ENCODE results near the gene BLNK.

BLNK gene

DNA sequence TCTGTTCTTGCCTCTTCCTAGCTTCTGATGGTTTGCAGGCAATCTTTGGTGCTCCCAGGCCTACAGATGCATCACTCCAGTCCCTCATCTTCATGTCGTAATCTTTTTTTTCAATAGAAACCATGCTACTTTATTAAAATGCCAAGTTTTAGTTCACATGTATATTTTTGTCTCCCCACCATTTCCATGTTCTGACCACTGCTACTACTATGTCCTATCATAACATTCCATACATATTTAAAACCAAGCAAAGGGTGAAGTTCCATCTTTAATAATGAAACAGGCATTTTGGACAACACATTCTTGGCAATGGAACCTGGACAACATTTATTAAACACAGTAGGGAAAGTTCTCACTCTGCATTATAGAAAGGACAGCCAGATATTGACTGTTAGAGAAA, 82.5 kb downstream of the BLNK start:
- TF ChIP-seq, protein P1, sequence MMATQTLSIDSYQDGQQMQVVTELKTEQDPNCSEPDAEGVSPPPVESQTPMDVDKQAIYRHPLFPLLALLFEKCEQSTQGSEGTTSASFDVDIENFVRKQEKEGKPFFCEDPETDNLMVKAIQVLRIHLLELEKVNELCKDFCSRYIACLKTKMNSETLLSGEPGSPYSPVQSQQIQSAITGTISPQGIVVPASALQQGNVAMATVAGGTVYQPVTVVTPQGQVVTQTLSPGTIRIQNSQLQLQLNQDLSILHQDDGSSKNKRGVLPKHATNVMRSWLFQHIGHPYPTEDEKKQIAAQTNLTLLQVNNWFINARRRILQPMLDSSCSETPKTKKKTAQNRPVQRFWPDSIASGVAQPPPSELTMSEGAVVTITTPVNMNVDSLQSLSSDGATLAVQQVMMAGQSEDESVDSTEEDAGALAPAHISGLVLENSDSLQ (IDR thresholded peaks at IDR 0.05) = no peak
- no peak for TF ChIP-seq LEF1 (IDR thresholded peaks at IDR 0.05; ENCODE audit: borderline replicate concordance)
- TF ChIP-seq FOXA1 (IDR thresholded peaks at IDR 0.05) = no peak
- DNase-seq (ENCODE audit: extremely low spot score) = no peak
- CTCF ChIA-PET = no interaction called here
- POLR2A ChIA-PET = no interaction called here

DNA sequence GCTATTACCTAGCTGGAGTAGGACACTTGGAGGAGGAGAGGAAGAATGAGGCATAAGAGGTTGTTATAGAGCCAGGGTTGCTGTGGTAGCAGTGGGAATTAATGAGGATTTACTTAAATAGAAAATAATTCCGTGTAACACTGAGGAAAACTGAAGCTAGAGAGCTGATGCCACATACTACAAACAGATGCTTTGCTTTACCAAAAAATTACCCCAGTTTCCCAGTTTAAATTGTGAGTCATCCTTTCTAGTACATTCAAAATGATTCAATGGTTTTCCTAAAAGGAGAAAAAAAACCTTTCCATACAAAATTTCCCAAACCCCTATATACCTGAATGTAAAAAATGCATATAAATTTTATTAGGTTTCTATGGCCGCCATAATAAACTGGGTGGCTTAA, 82.9 kb downstream of the BLNK start:
- CTCF ChIA-PET = no interaction called here
- POLR2A ChIA-PET = no interaction called here
- TF ChIP-seq ARNT (IDR thresholded peaks at IDR 0.05) = no peak
- TF ChIP-seq FOXA1 (IDR thresholded peaks at IDR 0.05) = no peak
- TF ChIP-seq SP1 (IDR thresholded peaks at IDR 0.05) = no peak
- TF ChIP-seq FOXM1 (IDR thresholded peaks at IDR 0.05; ENCODE audit: borderline replicate concordance) = no peak
- no peak for TF ChIP-seq FOXK2 (IDR thresholded peaks at IDR 0.05)
- no peak for TF ChIP-seq CTBP1 (IDR thresholded peaks at IDR 0.05; ENCODE audit: borderline replicate concordance)
- TF ChIP-seq LEF1 (IDR thresholded peaks at IDR 0.05; ENCODE audit: borderline replicate concordance) = no peak
- no peak for TF ChIP-seq NFRKB (IDR thresholded peaks at IDR 0.05)
- no peak for TF ChIP-seq SUZ12 (IDR thresholded peaks at IDR 0.05)
- TF ChIP-seq, protein P1 (IDR thresholded peaks at IDR 0.05) = no peak
- TF ChIP-seq ZNF384 (IDR thresholded peaks at IDR 0.05) = no peak
- no peak for TF ChIP-seq L3MBTL2 (conservative IDR thresholded peaks at IDR 0.05)
- no peak for TF ChIP-seq BHLHE40 (IDR thresholded peaks at IDR 0.05; ENCODE audit: borderline replicate concordance)
- no peak for TF ChIP-seq ELF4 (IDR thresholded peaks at IDR 0.05)
- TF ChIP-seq TARDBP (IDR thresholded peaks at IDR 0.05) = no peak
- no peak for TF ChIP-seq HDGF (IDR thresholded peaks at IDR 0.05; ENCODE audit: borderline replicate concordance)
- DNase-seq (ENCODE audit: extremely low spot score) = no peak

DNA sequence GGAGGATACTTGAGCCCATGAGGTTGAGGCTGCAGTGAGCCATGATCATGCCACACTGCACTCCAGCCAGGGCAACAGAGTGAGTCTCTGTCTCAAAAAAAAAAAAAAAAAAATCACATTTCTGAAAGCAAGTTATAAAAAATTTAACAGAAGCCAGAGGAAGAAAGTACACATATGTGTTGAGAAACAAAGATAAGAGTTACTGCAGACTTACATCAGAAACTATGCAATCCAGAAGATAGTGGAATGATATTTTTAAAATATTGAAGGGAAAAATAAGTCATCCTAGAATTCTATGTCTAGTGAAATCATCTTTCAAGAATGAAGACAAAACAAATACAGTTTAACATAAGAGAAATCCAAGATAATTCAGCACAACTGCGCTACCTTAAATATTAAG, 94.4 kb downstream of the BLNK start:
- ChIA-PET CTCF (no interaction called here), POLR2A (no interaction called here)
- no peak for DNase-seq (ENCODE audit: extremely low spot score)
- no peak for TF ChIP-seq SP1 (IDR thresholded peaks at IDR 0.05)
- no peak for TF ChIP-seq BHLHE40 (IDR thresholded peaks at IDR 0.05; ENCODE audit: borderline replicate concordance)
- TF ChIP-seq, protein P1 (IDR thresholded peaks at IDR 0.05) = no peak

DNA sequence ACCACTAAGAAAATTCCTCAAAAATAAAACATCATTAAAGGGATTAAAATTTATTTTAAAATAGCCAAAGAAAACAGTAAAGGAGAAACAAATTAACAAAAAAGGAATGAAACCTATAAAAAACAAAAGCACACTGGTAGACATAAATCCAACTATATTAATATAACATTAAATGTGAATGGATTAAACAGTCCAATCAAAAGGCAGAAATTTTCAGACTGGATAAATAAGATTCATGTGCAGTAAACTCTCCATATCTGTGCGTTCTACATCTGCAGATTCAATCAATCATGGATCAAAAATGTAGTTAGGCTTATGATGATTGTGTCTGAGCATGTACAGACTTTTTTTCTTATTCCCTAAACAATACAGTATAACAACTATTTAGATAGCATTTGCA, 98.7 kb downstream of the BLNK start:
- ChIA-PET CTCF (no interaction called here), POLR2A (no interaction called here)
- no peak for DNase-seq (ENCODE audit: extremely low spot score)

DNA sequence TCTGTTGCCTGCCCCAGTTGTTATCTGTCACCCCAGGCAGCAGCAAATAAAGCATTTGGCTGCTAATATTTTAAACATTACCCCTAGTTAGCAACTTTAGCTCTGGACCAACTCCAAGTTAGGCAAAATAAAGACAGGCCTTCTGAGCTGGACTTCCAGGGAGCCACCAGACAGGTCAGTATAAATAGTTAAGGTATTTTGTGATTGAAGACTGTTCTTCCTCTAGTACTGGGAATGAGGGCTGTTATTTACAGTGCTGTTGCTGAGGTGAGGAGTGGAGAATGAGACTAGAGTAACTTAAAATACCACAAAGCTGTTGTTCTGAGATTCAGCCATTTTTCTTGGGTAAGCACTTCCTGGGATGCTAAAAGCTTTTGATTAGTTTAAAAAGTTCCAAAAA, 101.1 kb downstream of the BLNK start:
- ChIA-PET POLR2A (no interaction called here), CTCF (no interaction called here)
- DNase-seq (ENCODE audit: extremely low spot score) = no peak
- TF ChIP-seq SUZ12 (IDR thresholded peaks at IDR 0.05) = no peak
- no peak for TF ChIP-seq L3MBTL2 (conservative IDR thresholded peaks at IDR 0.05)
- no peak for TF ChIP-seq LEF1 (IDR thresholded peaks at IDR 0.05; ENCODE audit: borderline replicate concordance)

More for the DNA sequence above, 98.7 kb downstream of the BLNK start:
- no peak for TF ChIP-seq SUZ12 (IDR thresholded peaks at IDR 0.05)
- no peak for TF ChIP-seq ZNF384 (IDR thresholded peaks at IDR 0.05)
- TF ChIP-seq NFRKB (IDR thresholded peaks at IDR 0.05) = no peak
- TF ChIP-seq, protein P1 (IDR thresholded peaks at IDR 0.05) = no peak

DNA sequence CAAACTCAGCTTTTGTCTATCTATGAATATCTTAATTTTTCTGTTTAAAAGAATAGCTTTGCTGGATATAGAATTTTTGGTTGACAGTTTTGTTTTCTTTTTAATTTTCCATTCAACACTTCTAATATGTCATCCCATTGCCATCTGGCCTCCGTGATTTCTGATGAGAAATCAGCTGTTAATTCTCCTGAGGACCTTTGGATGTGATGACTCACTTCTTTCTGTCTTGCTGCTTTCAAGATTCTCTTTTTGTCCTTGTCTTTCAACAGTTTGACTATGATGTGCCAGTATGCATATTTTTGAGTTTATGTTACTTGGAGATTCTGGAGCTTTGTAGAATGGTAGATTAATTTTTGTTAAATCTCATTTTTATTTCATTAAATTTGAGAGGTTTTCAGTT, 102.8 kb downstream of the BLNK start:
- ChIA-PET CTCF (no interaction called here), POLR2A (no interaction called here)
- no peak for DNase-seq (ENCODE audit: extremely low spot score)
- TF ChIP-seq HDGF (IDR thresholded peaks at IDR 0.05; ENCODE audit: borderline replicate concordance) = no peak
- TF ChIP-seq FOXK2 (IDR thresholded peaks at IDR 0.05) = no peak
- no peak for TF ChIP-seq FOXA1 (IDR thresholded peaks at IDR 0.05)
- TF ChIP-seq NFRKB (IDR thresholded peaks at IDR 0.05) = no peak
- no peak for TF ChIP-seq ARNT (IDR thresholded peaks at IDR 0.05)
- TF ChIP-seq LEF1 (IDR thresholded peaks at IDR 0.05; ENCODE audit: borderline replicate concordance) = no peak

DNA sequence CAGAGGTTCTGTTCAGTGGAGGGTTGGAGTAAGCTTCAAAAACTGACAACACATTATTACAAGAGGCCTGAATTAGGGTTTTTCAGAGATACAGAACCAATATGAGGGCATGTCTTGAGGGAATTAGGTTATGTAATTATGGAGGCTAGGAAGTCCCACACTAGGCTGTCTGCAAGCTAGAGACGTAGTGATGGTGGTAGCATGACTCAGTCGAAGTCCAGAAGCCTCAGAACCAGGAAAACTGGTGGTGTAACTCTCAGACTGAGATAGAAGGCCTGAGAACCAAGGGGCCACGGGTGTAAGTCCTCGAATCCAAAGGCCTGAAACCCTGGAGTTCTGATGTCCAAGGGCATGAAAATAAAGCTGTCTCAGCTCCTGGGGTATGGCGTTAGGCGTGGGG, 105.6 kb downstream of the BLNK start:
- no peak for DNase-seq (ENCODE audit: extremely low spot score)
- CTCF ChIA-PET = no interaction called here
- no peak for TF ChIP-seq LEF1 (IDR thresholded peaks at IDR 0.05; ENCODE audit: borderline replicate concordance)
- no peak for TF ChIP-seq ELF4 (IDR thresholded peaks at IDR 0.05)
- TF ChIP-seq FOXM1 (IDR thresholded peaks at IDR 0.05; ENCODE audit: borderline replicate concordance) = no peak
- TF ChIP-seq NFRKB (IDR thresholded peaks at IDR 0.05) = no peak
- TF ChIP-seq BHLHE40 (IDR thresholded peaks at IDR 0.05; ENCODE audit: borderline replicate concordance) = no peak
- no peak for TF ChIP-seq FOXA1 (IDR thresholded peaks at IDR 0.05)
- no peak for TF ChIP-seq SUZ12 (IDR thresholded peaks at IDR 0.05)
- TF ChIP-seq ZNF384 (IDR thresholded peaks at IDR 0.05) = no peak
- no peak for TF ChIP-seq TARDBP (IDR thresholded peaks at IDR 0.05)
- TF ChIP-seq CTBP1 (IDR thresholded peaks at IDR 0.05; ENCODE audit: borderline replicate concordance) = no peak
- TF ChIP-seq, protein P1 (IDR thresholded peaks at IDR 0.05) = no peak
- no peak for TF ChIP-seq FOXK2 (IDR thresholded peaks at IDR 0.05)
- no peak for TF ChIP-seq ARNT (IDR thresholded peaks at IDR 0.05)
- no peak for TF ChIP-seq SP1 (IDR thresholded peaks at IDR 0.05)
- no peak for TF ChIP-seq L3MBTL2 (conservative IDR thresholded peaks at IDR 0.05)
- no peak for TF ChIP-seq HDGF (IDR thresholded peaks at IDR 0.05; ENCODE audit: borderline replicate concordance)
- POLR2A ChIA-PET = no interaction called here
